HepG2 (cell line): ENCODE measurements around the gene MCC.

Experiments used
- EZH2 ChIP-seq: conservative IDR thresholded peaks from 2 replicates; pipeline ENCODE4 v1.6.1; 2012; ENCODE audit warnings: mild to moderate bottlenecking, low read depth, low read length, moderate library complexity
- FOXK1 ChIP-seq: sonication (generic); formaldehyde crosslinking; IDR thresholded peaks from 2 replicates; pipeline ENCODE4 v1.4.0; 2020; ENCODE audit warnings: low read depth, missing genetic modification reagents, borderline replicate concordance
- PHF8 ChIP-seq: sonication (generic); formaldehyde crosslinking; IDR thresholded peaks from 2 replicates; pipeline ENCODE4 v1.5.0; 2020; ENCODE audit warnings: missing genetic modification reagents
- POLR2A ChIP-seq, 2 experiments: IDR thresholded peaks; 2 replicates each; pipeline ENCODE4 v1.6.1; 2011; ENCODE audit warnings: low read depth in 2 of 2, low read length in 2 of 2, mild to moderate bottlenecking in 1 of 2, moderate library complexity in 1 of 2; ENCODE audit not compliant: insufficient read depth in 1 of 2
- SP4 ChIP-seq: sonication (generic); formaldehyde crosslinking; IDR thresholded peaks from 2 replicates; pipeline ENCODE4 v1.8.1; 2023; ENCODE audit warnings: mild to moderate bottlenecking, missing genetic modification reagents
- TF ChIP-seq, protein P1 (sequence below): sonication (generic); formaldehyde crosslinking; IDR thresholded peaks from 2 replicates; pipeline ENCODE4 v1.5.0; 2020; ENCODE audit warnings: mild to moderate bottlenecking, missing genetic modification reagents

DNA sequence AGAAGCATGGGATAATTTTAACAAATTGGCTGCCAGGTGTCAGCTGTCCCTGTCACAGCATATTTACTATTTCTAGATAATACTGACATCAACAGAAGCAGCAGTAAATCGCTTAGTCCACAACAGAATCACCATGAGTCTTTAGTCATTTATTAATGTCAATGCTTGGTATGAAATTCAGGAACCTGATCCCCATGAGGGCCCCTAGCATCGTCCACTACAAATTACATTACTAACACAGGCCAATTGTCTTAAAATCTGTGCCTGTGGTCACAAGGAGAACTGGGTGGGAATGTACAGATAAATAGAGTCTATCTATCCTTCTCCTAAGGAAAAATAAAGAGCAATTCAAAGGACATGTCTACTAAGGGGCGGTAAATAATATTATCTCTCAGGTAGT is 129.6 kb downstream of the MCC start:
- no peak for TF ChIP-seq SP4 (CRISPR knock-in tag)
- no peak for TF ChIP-seq EZH2
- TF ChIP-seq, protein P1, sequence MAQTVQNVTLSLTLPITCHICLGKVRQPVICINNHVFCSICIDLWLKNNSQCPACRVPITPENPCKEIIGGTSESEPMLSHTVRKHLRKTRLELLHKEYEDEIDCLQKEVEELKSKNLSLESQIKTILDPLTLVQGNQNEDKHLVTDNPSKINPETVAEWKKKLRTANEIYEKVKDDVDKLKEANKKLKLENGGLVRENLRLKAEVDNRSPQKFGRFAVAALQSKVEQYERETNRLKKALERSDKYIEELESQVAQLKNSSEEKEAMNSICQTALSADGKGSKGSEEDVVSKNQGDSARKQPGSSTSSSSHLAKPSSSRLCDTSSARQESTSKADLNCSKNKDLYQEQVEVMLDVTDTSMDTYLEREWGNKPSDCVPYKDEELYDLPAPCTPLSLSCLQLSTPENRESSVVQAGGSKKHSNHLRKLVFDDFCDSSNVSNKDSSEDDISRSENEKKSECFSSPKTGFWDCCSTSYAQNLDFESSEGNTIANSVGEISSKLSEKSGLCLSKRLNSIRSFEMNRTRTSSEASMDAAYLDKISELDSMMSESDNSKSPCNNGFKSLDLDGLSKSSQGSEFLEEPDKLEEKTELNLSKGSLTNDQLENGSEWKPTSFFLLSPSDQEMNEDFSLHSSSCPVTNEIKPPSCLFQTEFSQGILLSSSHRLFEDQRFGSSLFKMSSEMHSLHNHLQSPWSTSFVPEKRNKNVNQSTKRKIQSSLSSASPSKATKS (CRISPR knock-in tag): no peak
- no peak for TF ChIP-seq FOXK1 (CRISPR knock-in tag)
- no peak for TF ChIP-seq POLR2A (IDR thresholded peaks at IDR 0.05; ENCODE audit: insufficient read depth in 1 of 2, low read depth in 2 of 2, low read length in 2 of 2)
- no peak for TF ChIP-seq PHF8 (CRISPR knock-in tag)
